HCT116 (cell line): ENCODE results near the gene NDUFA11. TPM values are rescaled to one million over a fixed set of nuclear protein-coding genes. Genes with fewer than 3 reads are reported as not detected.

Source experiments
- ATAC-seq: fragments of 200-7000 bp; cut with Tn5 transposase; 2 replicates; pipeline ENCODE4 v1.9.1; 2020; ENCODE audit warnings: mild to moderate bottlenecking, moderate library complexity
- BruUV-seq: library from RNA; stranded (reverse); fragments of 400-500 nt; replicated peaks from 2 replicates; lab custom pipeline; 2021; lab: Mats Ljungman, UMichigan
- CTCF ChIA-PET: fragments of 300-600 bp; sonication (Branson Sonifier 250); formaldehyde crosslinking; loops from one replicate; lab custom pipeline; 2021; ENCODE audit warnings: antibody characterized with exemption; lab: Charles Lee
- POLR2A ChIA-PET: fragments of 300-600, 350-600 bp; sonication (Branson Sonifier 250); formaldehyde crosslinking; loops from one replicate; lab custom pipeline; 2021; ENCODE audit warnings: antibody characterized with exemption; lab: Charles Lee
- RAD21 ChIA-PET, 2 experiments: fragments of 300-600 bp; sonication (Branson Sonifier 250); formaldehyde crosslinking; loops; one replicate each; lab custom pipeline; 2023; ENCODE audit warnings: low total read pairs in 2 of 2; ENCODE audit not compliant: uncharacterized antibody in 2 of 2, unreplicated experiment in 2 of 2, low non-redundant PET in 1 of 2; lab: Charles Lee
- DNase-seq: peaks from one replicate; pipeline ENCODE4 v3.0.0-alpha.2; 2010; ENCODE audit warnings: low read depth, low spot score
- H2AFZ ChIP-seq: fragments of 200-600 bp; shearing (Covaris generic), sonication (generic); 2 replicates; pipeline ENCODE4 v1.6.1; 2017; ENCODE audit warnings: low read depth, mixed run types, mixed read lengths, antibody characterized with exemption, low read length; ENCODE audit not compliant: poor library complexity, severe bottlenecking
- H3K27ac ChIP-seq: 2 replicates; pipeline ENCODE4 v1.5.1; 2012; ENCODE audit warnings: low read depth, low read length
- H3K27me3 ChIP-seq: fragments of 200-600 bp; sonication (generic); 2 replicates; pipeline ENCODE4 v1.6.1; 2016; ENCODE audit warnings: mixed run types, low read length, mixed read lengths; ENCODE audit not compliant: insufficient read depth
- H3K36me3 ChIP-seq, 2 experiments: fragments of 200-500 bp in 1 of 2; fragments of 200-600 bp in 1 of 2; sonication (Bioruptor generic) in 1 of 2; sonication (generic) in 1 of 2; 2 replicates each; pipeline versions ENCODE4 v1.5.1 to v1.6.1; 2014 to 2016; ENCODE audit warnings: low read length in 2 of 2, inconsistent platforms in 1 of 2, mixed read lengths in 1 of 2, mixed run types in 1 of 2; ENCODE audit not compliant: insufficient read depth in 2 of 2, control insufficient read depth in 1 of 2
- H3K4me1 ChIP-seq, 2 experiments: fragments of 200-600 bp in 1 of 2; sonication (generic) in 1 of 2; 2 replicates each; pipeline versions ENCODE4 v1.5.1 to v1.6.1; 2012 to 2017; ENCODE audit warnings: low read length in 2 of 2, inconsistent platforms in 1 of 2, mild to moderate bottlenecking in 1 of 2, mixed read lengths in 1 of 2, mixed run types in 1 of 2, moderate library complexity in 1 of 2; ENCODE audit not compliant: insufficient read depth in 2 of 2, control insufficient read depth in 1 of 2
- H3K4me2 ChIP-seq: fragments of 200-600 bp; sonication (generic); 2 replicates; pipeline ENCODE4 v1.6.1; 2017; ENCODE audit warnings: mixed run types, low read length, mixed read lengths
- H3K4me3 ChIP-seq, 2 experiments: fragments of 200-600 bp in 1 of 2; sonication (generic) in 1 of 2; replicated peaks in 1 of 2; 2 replicates each; pipeline ENCODE4 v1.5.1; 2011 to 2016; ENCODE audit warnings: low read length in 2 of 2, control low read depth in 1 of 2, low read depth in 1 of 2, mild to moderate bottlenecking in 1 of 2, mixed read lengths in 1 of 2, mixed run types in 1 of 2
- H3K79me2 ChIP-seq: fragments of 200-600 bp; sonication (generic); 2 replicates; pipeline ENCODE4 v1.6.1; 2017; ENCODE audit warnings: mild to moderate bottlenecking, mixed run types, low read length, moderate library complexity, mixed read lengths; ENCODE audit not compliant: insufficient read depth
- H3K9ac ChIP-seq: fragments of 200-600 bp; sonication (generic); 2 replicates; pipeline ENCODE4 v1.6.1; 2016; ENCODE audit warnings: low read length, mixed read lengths
- H3K9me2 ChIP-seq: fragments of 200-600 bp; sonication (generic), shearing (Covaris generic); 2 replicates; pipeline ENCODE4 v1.6.1; 2017; ENCODE audit warnings: mixed run types, mild to moderate bottlenecking, moderate library complexity; ENCODE audit not compliant: insufficient read depth
- H3K9me3 ChIP-seq, 2 experiments: fragments of 200-500 bp in 1 of 2; fragments of 200-600 bp in 1 of 2; sonication (Bioruptor generic) in 1 of 2; sonication (generic) in 1 of 2; 2 replicates each; pipeline ENCODE4 v1.6.1; 2014 to 2017; ENCODE audit warnings: low read length in 2 of 2, mixed read lengths in 2 of 2, inconsistent platforms in 1 of 2, low read depth in 1 of 2, mild to moderate bottlenecking in 1 of 2, mixed run types in 1 of 2, moderate library complexity in 1 of 2; ENCODE audit not compliant: control insufficient read depth in 1 of 2, insufficient read depth in 1 of 2
- H4K20me1 ChIP-seq: fragments of 200-600 bp; sonication (generic), shearing (Covaris generic); 2 replicates; pipeline ENCODE4 v1.6.1; 2017; ENCODE audit warnings: mixed run types, mild to moderate bottlenecking, moderate library complexity; ENCODE audit not compliant: insufficient read depth
- CBX3 ChIP-seq: IDR thresholded peaks from 2 replicates; pipeline ENCODE4 v1.6.1; 2012; ENCODE audit warnings: low read depth
- CEBPB ChIP-seq: IDR thresholded peaks from 2 replicates; pipeline ENCODE4 v1.6.1; 2012; ENCODE audit warnings: low read depth
- EGR1 ChIP-seq: IDR thresholded peaks from 2 replicates; pipeline ENCODE4 v1.6.1; 2012; ENCODE audit warnings: low read depth
- EZH2 ChIP-seq: fragments of 200-600 bp; sonication (generic); IDR thresholded peaks from 2 replicates; pipeline ENCODE4 v1.6.1; 2017; ENCODE audit warnings: antibody characterized with exemption, mixed run types
- POLR2A ChIP-seq: IDR thresholded peaks from 2 replicates; pipeline ENCODE4 v1.7.0; 2011; ENCODE audit warnings: borderline replicate concordance; ENCODE audit not compliant: insufficient read depth, insufficient read length; ENCODE audit errors: extremely low read depth
- POLR2AphosphoS5 ChIP-seq: IDR thresholded peaks from 2 replicates; pipeline ENCODE4 v1.6.1; 2011; ENCODE audit warnings: mild to moderate bottlenecking, low read depth, low read length, moderate library complexity
- SIN3A ChIP-seq: IDR thresholded peaks from 2 replicates; pipeline ENCODE4 v1.6.1; 2012; ENCODE audit warnings: low read depth
- SRF ChIP-seq: IDR thresholded peaks from 2 replicates; pipeline ENCODE4 v1.6.1; 2012; ENCODE audit warnings: low read depth
- TCF7L2 ChIP-seq: IDR thresholded peaks from 2 replicates; pipeline ENCODE4 v1.7.0; 2011; ENCODE audit warnings: borderline replicate concordance, inconsistent platforms; ENCODE audit not compliant: insufficient read depth, insufficient read length; ENCODE audit errors: extremely low read depth
- ZFX ChIP-seq: fragments of 450-650 bp; IDR thresholded peaks from 2 replicates; pipeline ENCODE4 v1.6.1; 2017
- ZNF274 ChIP-seq: fragments of 200-500 bp; sonication (Bioruptor generic); IDR thresholded peaks from 2 replicates; pipeline ENCODE4 v1.6.1; 2014; ENCODE audit warnings: mild to moderate bottlenecking, low read depth, low read length, inconsistent platforms
- intact Hi-C: fragments of 100-400 bp; cut with micrococcal nuclease; formaldehyde crosslinking; loops from 2 replicates; pipeline ENCODE4 v1.10.0; 2022
- total RNA-seq: library from RNA; stranded (reverse); gene quantifications from one replicate; pipeline ENCODE4 v1.2.1, GENCODE V29; 2021; ENCODE audit not compliant: unreplicated experiment
- TF ChIP-seq, protein P1 (sequence below): IDR thresholded peaks from 2 replicates; pipeline ENCODE4 v1.6.1; 2012; ENCODE audit warnings: low read depth
- TF ChIP-seq, protein P2 (sequence below): IDR thresholded peaks from 2 replicates; pipeline ENCODE4 v1.6.1; 2011; ENCODE audit warnings: mild to moderate bottlenecking, low read length, moderate library complexity; ENCODE audit not compliant: insufficient replicate concordance; ENCODE audit errors: extremely low read depth
- TF ChIP-seq, protein P3 (sequence below): IDR thresholded peaks from 2 replicates; pipeline ENCODE4 v1.6.1; 2012
- TF ChIP-seq, protein P4 (sequence below), 3 experiments: fragments of 200-600 bp in 1 of 3; sonication (generic) in 1 of 3; IDR thresholded peaks in 2 of 3; conservative IDR thresholded peaks in 1 of 3; 2 replicates each; pipeline ENCODE4 v1.5.1; 2012 to 2017; ENCODE audit warnings: low read depth in 2 of 3, low read length in 2 of 3, antibody characterized with exemption in 1 of 3, borderline replicate concordance in 1 of 3, control low read depth in 1 of 3, mild to moderate bottlenecking in 1 of 3, mixed read lengths in 1 of 3, mixed run types in 1 of 3, moderate library complexity in 1 of 3; ENCODE audit not compliant: insufficient read depth in 1 of 3

Gene NDUFA11
- total RNA-seq, 1 experiment from 2014 or later, result 311 TPM

DNA sequence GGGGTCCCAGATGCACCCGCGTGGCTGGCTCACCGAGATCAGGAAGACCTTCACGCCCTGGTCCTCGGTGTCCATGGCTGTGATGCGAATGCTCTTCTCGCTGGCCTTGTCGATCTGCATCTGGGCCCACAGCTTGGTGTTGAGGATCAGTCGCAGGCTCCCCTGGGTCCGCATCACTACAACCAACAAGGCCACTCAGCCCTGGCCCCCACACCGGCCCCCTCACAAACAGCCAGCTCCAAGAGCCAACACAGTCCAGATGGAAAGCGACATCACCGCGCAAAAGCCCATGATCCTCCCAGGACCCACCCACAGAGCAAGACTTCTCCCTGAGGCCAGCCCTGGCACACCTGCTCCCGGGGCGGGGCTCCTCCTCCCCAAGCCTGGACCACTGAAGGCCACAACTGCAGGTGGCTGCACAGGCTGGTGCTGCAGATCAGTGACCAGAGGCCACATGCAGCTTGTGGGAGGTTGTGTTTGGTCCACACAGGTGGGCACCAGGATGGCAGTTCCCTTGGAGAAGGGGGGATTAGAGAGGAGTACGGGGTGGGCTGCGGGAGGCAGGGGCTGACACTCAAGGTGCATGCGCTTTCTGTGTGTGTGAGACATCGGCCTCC is 15.0 kb upstream of the NDUFA11 start:
- no peaks in the 10 kb centered on the region for H3K4me1 ChIP-seq
- BruUV-seq, result no TSS peak
- DNase-seq, result no peak
- H3K9ac ChIP-seq, result no peak overlapping the region
- H3K4me2 ChIP-seq, result no peak overlapping the region
- H3K9me2 ChIP-seq, result no peaks in the 10 kb centered on the region
- ChIA-PET CTCF (no interaction called here), POLR2A (no interaction called here), RAD21 (no interaction called here)
- no peak overlapping the region for H2AFZ ChIP-seq
- TF ChIP-seq EZH2, result no peak
- TF ChIP-seq EGR1, result no peak
- TF ChIP-seq, protein P1, sequence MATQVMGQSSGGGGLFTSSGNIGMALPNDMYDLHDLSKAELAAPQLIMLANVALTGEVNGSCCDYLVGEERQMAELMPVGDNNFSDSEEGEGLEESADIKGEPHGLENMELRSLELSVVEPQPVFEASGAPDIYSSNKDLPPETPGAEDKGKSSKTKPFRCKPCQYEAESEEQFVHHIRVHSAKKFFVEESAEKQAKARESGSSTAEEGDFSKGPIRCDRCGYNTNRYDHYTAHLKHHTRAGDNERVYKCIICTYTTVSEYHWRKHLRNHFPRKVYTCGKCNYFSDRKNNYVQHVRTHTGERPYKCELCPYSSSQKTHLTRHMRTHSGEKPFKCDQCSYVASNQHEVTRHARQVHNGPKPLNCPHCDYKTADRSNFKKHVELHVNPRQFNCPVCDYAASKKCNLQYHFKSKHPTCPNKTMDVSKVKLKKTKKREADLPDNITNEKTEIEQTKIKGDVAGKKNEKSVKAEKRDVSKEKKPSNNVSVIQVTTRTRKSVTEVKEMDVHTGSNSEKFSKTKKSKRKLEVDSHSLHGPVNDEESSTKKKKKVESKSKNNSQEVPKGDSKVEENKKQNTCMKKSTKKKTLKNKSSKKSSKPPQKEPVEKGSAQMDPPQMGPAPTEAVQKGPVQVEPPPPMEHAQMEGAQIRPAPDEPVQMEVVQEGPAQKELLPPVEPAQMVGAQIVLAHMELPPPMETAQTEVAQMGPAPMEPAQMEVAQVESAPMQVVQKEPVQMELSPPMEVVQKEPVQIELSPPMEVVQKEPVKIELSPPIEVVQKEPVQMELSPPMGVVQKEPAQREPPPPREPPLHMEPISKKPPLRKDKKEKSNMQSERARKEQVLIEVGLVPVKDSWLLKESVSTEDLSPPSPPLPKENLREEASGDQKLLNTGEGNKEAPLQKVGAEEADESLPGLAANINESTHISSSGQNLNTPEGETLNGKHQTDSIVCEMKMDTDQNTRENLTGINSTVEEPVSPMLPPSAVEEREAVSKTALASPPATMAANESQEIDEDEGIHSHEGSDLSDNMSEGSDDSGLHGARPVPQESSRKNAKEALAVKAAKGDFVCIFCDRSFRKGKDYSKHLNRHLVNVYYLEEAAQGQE, result no peak
- TF ChIP-seq, protein P2, sequence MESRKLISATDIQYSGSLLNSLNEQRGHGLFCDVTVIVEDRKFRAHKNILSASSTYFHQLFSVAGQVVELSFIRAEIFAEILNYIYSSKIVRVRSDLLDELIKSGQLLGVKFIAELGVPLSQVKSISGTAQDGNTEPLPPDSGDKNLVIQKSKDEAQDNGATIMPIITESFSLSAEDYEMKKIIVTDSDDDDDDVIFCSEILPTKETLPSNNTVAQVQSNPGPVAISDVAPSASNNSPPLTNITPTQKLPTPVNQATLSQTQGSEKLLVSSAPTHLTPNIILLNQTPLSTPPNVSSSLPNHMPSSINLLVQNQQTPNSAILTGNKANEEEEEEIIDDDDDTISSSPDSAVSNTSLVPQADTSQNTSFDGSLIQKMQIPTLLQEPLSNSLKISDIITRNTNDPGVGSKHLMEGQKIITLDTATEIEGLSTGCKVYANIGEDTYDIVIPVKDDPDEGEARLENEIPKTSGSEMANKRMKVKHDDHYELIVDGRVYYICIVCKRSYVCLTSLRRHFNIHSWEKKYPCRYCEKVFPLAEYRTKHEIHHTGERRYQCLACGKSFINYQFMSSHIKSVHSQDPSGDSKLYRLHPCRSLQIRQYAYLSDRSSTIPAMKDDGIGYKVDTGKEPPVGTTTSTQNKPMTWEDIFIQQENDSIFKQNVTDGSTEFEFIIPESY, result no peak
- no peak for TF ChIP-seq SRF
- TF ChIP-seq ZFX, result no peak
- TF ChIP-seq POLR2AphosphoS5, result no peak
- no peak for TF ChIP-seq CEBPB
- TF ChIP-seq, protein P3, sequence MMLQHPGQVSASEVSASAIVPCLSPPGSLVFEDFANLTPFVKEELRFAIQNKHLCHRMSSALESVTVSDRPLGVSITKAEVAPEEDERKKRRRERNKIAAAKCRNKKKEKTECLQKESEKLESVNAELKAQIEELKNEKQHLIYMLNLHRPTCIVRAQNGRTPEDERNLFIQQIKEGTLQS, result no peak
- TF ChIP-seq TCF7L2, result no peak
- TF ChIP-seq POLR2A, result no peak
- TF ChIP-seq, protein P4, sequence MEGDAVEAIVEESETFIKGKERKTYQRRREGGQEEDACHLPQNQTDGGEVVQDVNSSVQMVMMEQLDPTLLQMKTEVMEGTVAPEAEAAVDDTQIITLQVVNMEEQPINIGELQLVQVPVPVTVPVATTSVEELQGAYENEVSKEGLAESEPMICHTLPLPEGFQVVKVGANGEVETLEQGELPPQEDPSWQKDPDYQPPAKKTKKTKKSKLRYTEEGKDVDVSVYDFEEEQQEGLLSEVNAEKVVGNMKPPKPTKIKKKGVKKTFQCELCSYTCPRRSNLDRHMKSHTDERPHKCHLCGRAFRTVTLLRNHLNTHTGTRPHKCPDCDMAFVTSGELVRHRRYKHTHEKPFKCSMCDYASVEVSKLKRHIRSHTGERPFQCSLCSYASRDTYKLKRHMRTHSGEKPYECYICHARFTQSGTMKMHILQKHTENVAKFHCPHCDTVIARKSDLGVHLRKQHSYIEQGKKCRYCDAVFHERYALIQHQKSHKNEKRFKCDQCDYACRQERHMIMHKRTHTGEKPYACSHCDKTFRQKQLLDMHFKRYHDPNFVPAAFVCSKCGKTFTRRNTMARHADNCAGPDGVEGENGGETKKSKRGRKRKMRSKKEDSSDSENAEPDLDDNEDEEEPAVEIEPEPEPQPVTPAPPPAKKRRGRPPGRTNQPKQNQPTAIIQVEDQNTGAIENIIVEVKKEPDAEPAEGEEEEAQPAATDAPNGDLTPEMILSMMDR (IDR thresholded peaks at IDR 0.05 in 2 of 3, conservative IDR thresholded peaks at IDR 0.05 in 1 of 3; ENCODE audit: borderline replicate concordance in 1 of 3, insufficient read depth in 1 of 3, low read depth in 2 of 3, low read length in 2 of 3), result no peak
- no peak for TF ChIP-seq CBX3
- no peak for TF ChIP-seq SIN3A
- TF ChIP-seq ZNF274, result no peak
- H4K20me1 ChIP-seq, result no peaks in the 10 kb centered on the region
- no peak overlapping the region for H3K4me3 ChIP-seq
- peaks cover 14 to 27% of the 10 kb centered on the region in 2 experiments; a peak in 3 of 4 replicates for H3K36me3 ChIP-seq
- H3K27me3 ChIP-seq, result no peaks in the 10 kb centered on the region
- H3K79me2 ChIP-seq, result no peaks in the 10 kb centered on the region
- intact Hi-C loops, result no loop called here
- no peak for ATAC-seq
- H3K9me3 ChIP-seq, result no peaks in the 10 kb centered on the region
- no peak overlapping the region for H3K27ac ChIP-seq
